Naive B cell (primary cell): ENCODE results near the gene RAB11FIP4. TPM values are rescaled to one million over a fixed set of nuclear protein-coding genes. Genes with fewer than 3 reads are reported as not detected.

ENCODE experiments used
- ATAC-seq, 2 donors: fragments of 150-1000 bp; cut with Tn5 transposase; 2 replicates each; pipeline ENCODE4 v1.10.0; 2021; ENCODE audit warnings: low read depth in 2 of 2, mild to moderate bottlenecking in 2 of 2, moderate library complexity in 2 of 2
- DNase-seq: peaks from one replicate; pipeline ENCODE4 v3.0.0; 2022
- H3K27ac Mint-ChIP-seq, 6 donors: one replicate each; pipeline ENCODE4 v1.8.0; 2020 to 2022; ENCODE audit warnings: mild to moderate bottlenecking in 6 of 6, mixed read lengths in 6 of 6, moderate library complexity in 5 of 6, inconsistent platforms in 2 of 6
- H3K27me3 Mint-ChIP-seq, 3 donors: one replicate each; pipeline ENCODE4 v1.8.0; 2021 to 2022; ENCODE audit warnings: mixed read lengths in 3 of 3, mild to moderate bottlenecking in 1 of 3
- H3K36me3 Mint-ChIP-seq, 2 donors: one replicate each; pipeline ENCODE4 v1.8.0; 2020 to 2022; ENCODE audit warnings: mixed read lengths in 2 of 2, inconsistent platforms in 1 of 2, mild to moderate bottlenecking in 1 of 2
- H3K4me1 Mint-ChIP-seq, 3 donors: one replicate each; pipeline ENCODE4 v1.8.0; 2020 to 2022; ENCODE audit warnings: mixed read lengths in 3 of 3, inconsistent platforms in 1 of 3, mild to moderate bottlenecking in 1 of 3, moderate library complexity in 1 of 3
- H3K4me3 Mint-ChIP-seq, 8 donors: one replicate each; pipeline ENCODE4 v1.8.0; 2020 to 2022; ENCODE audit warnings: mild to moderate bottlenecking in 8 of 8, mixed read lengths in 8 of 8, moderate library complexity in 8 of 8, inconsistent platforms in 2 of 8
- H3K9me3 Mint-ChIP-seq, 7 donors: one replicate each; pipeline ENCODE4 v1.8.0; 2020 to 2022; ENCODE audit warnings: mixed read lengths in 7 of 7, mild to moderate bottlenecking in 5 of 7, inconsistent platforms in 2 of 7, moderate library complexity in 1 of 7
- polyA plus RNA-seq, 6 donors: library from polyadenylated mRNA; unstranded; fragments of 300-500 nt; fragmentation: Illumina TruSeq; gene quantifications; one replicate each; pipeline ENCODE4 v1.2.3, GENCODE V29; 2021; ENCODE audit warnings: low read depth in 6 of 6

Gene RAB11FIP4
- polyA plus RNA-seq, 6 donors from 2014 or later, result 7.3 to 29.7 (median 20.8) TPM

DNA sequence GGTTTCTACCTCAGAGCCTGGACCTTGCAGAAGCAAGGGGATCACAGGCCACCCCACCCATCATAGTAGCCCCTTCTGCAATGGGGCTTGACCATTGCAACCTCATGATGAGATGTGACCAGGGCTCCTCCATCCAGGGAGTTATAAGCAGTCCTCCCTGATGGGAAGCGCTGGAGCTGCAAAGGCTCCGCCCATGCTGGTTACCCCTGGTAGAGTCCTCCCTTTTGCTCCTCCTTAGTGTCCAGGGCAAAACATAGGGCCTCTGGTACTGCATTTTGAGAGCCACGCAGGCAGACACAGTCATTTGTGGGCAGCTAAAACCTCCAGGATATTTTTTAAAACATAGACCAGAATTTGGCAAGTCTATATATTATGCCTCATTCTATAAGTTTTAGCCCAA, 161.1 kb downstream of the RAB11FIP4 start:
- DNase-seq (no peak), ATAC-seq (no peak)
- peak overlapping the region in 1 of 6 donors; percentile 67 for H3K27ac Mint-ChIP-seq
- H3K9me3 Mint-ChIP-seq, result no peaks in the 10 kb centered on the region
- H3K4me3 Mint-ChIP-seq, result peak overlapping the region in 2 of 8 donors; percentile 20 to 71
- H3K36me3 Mint-ChIP-seq, result no peaks in the 10 kb centered on the region
- H3K4me1 Mint-ChIP-seq, result peaks cover 21 to 33% (median 25%) of the 10 kb centered on the region in 3 donors
- H3K27me3 Mint-ChIP-seq, result no peaks in the 10 kb centered on the region

- H3K36me3 Mint-ChIP-seq, result no peaks in the 10 kb centered on the region
- DNase-seq (no peak), ATAC-seq (no peak)
- peaks cover 18 to 31% (median 19%) of the 10 kb centered on the region in 3 donors for H3K4me1 Mint-ChIP-seq
- H3K9me3 Mint-ChIP-seq, result no peaks in the 10 kb centered on the region
- no peaks in the 10 kb centered on the region for H3K27me3 Mint-ChIP-seq
- peak overlapping the region in 1 of 8 donors; percentile 13 for H3K4me3 Mint-ChIP-seq
- H3K27ac Mint-ChIP-seq, result peak overlapping the region in 2 of 6 donors; percentile 12 to 15
Observed at GRCh38 chr17:31553506-31553905, 162.0 kb downstream of the RAB11FIP4 start.

DNA sequence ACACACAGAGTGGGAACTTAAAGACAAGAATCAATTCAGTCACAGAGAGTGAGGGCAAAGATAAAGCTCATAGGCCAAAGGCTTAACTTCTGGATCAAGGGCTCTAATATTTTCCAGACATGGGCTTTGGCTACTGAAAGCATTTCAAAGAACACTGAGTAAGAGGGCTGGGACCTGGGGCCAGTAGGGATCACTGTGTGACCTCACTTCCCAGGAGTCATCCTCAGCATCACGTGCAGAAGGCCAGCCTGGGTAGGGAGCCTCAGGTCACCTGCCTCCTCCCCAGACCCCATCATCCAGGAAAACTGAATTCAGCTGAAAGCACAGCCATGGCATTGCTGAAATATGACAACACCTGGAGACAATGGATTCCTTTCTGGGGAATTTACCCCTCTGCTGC, 163.5 kb downstream of the RAB11FIP4 start:
- Mint-ChIP-seq H3K36me3 (no peaks in the 10 kb centered on the region), H3K27ac (peak overlapping the region in 2 of 6 donors; percentile 28 to 76), H3K4me1 (peaks cover 9 to 25% (median 9%) of the 10 kb centered on the region in 3 donors), H3K9me3 (no peaks in the 10 kb centered on the region), H3K27me3 (no peaks in the 10 kb centered on the region), H3K4me3 (peak overlapping the region in 1 of 8 donors; percentile 13)
- ATAC-seq (no peak), DNase-seq (no peak)

GRCh38 chr17:31556969-31557645, 165.6 kb downstream of the RAB11FIP4 start:
- no peak for ATAC-seq
- H3K9me3 Mint-ChIP-seq, result no peaks in the 10 kb centered on the region
- peaks cover 9 to 35% (median 15%) of the 10 kb centered on the region in 3 donors for H3K4me1 Mint-ChIP-seq
- peak overlapping the region in 1 of 6 donors; percentile 47 for H3K27ac Mint-ChIP-seq
- H3K36me3 Mint-ChIP-seq, result no peaks in the 10 kb centered on the region
- no peaks in the 10 kb centered on the region for H3K27me3 Mint-ChIP-seq
- H3K4me3 Mint-ChIP-seq, result peak overlapping the region in 5 of 8 donors; percentile 15 to 78 (median 33)
- DNase-seq, result no peak

DNA sequence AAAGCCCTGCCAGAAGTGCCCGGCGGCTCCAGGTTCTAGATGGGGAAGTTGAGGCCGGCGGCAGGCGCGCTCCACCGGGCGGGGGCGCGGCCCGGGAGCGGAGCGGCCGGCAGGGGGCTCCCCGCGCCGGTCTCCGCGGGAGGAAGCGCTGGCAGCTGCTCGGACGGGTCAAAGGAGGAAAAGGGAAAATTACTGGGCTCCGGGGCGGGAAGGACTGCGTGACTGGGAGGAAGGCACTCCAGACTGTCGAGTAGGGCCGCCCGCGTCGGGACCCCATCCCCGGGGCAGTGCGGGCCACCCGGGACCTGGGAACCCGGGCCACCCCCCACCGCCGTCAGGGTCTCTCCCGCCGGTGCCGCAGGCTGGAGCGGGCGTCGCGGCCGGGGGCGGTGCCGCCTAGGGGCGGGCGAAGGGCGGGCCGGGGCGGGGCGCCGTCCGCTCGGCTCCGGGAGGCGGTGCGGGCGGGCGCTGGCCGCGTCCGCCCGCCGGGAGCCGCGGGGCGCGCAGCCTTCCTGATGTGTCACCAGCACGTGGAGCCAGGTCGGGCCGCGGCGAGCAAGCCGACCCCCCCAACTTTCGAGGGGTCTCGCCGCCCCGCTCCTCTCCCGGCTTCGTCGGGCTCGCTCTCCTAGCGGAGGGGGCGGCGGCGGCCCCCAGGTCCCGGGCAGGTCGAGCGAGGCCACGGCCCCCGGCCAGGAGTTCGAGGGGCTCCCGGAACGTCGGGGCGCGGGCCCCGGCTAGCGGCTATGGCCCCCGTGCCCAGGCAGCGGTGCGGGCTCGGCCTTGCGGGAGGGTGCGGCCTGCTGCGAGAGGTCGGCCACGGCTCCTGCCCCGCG, 167.5 kb downstream of the RAB11FIP4 start:
- peak overlapping the region; percentile 76 to 91 (median 81) for H3K4me3 Mint-ChIP-seq
- peaks cover 9 to 31% (median 19%) of the 10 kb centered on the region in 3 donors for H3K4me1 Mint-ChIP-seq
- H3K27me3 Mint-ChIP-seq, result no peaks in the 10 kb centered on the region
- ATAC-seq (peak; percentile 86 to 87), DNase-seq (peak; percentile 56)
- H3K9me3 Mint-ChIP-seq, result no peaks in the 10 kb centered on the region
- H3K36me3 Mint-ChIP-seq, result no peaks in the 10 kb centered on the region
- peak overlapping the region in 1 of 6 donors; percentile 75 for H3K27ac Mint-ChIP-seq

GRCh38 chr17:31559584-31560501, 168.4 kb downstream of the RAB11FIP4 start:
- Mint-ChIP-seq H3K9me3 (no peaks in the 10 kb centered on the region), H3K4me3 (peak overlapping the region; percentile 65 to 93 (median 82)), H3K36me3 (no peaks in the 10 kb centered on the region), H3K4me1 (peaks cover 9 to 31% (median 19%) of the 10 kb centered on the region in 3 donors), H3K27me3 (no peaks in the 10 kb centered on the region), H3K27ac (no peak overlapping the region)
- no peak for DNase-seq
- ATAC-seq, result no peak

DNA sequence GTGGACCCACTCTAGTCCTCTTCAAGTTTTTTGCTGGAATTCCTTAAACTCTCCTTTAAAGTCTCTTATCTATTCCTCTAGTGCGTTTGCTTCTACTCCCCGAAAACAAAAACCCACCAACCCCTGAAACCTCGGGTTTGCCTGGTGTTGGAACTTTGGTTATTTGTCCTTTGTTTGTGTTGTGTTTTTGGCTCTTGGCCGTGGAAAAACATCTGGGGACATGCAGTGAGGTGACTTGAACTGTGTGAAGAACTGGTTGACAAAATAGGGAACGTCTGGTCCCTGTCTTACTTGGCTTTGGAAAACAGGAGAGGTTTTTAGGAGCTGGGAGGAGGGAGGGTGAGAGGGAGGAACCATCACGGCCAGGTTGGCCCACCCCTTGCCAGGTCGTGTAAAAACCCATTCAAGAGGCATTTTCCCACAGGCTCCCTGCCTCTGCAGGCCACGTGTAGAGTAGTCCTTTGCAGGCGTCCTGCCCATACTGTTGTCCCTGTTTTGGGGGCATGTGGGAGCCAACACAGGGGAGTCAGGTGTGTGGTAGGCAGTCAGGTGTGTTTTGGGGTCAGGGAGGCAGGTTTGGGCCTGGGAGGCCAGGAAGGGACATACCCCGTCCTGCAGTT, 169.3 kb downstream of the RAB11FIP4 start:
- Mint-ChIP-seq H3K4me1 (peaks cover 12 to 30% (median 19%) of the 10 kb centered on the region in 3 donors), H3K36me3 (no peaks in the 10 kb centered on the region), H3K4me3 (peak overlapping the region; percentile 65 to 93 (median 81)), H3K27ac (no peak overlapping the region), H3K9me3 (no peaks in the 10 kb centered on the region), H3K27me3 (no peaks in the 10 kb centered on the region)
- ATAC-seq (no peak), DNase-seq (no peak)

DNA sequence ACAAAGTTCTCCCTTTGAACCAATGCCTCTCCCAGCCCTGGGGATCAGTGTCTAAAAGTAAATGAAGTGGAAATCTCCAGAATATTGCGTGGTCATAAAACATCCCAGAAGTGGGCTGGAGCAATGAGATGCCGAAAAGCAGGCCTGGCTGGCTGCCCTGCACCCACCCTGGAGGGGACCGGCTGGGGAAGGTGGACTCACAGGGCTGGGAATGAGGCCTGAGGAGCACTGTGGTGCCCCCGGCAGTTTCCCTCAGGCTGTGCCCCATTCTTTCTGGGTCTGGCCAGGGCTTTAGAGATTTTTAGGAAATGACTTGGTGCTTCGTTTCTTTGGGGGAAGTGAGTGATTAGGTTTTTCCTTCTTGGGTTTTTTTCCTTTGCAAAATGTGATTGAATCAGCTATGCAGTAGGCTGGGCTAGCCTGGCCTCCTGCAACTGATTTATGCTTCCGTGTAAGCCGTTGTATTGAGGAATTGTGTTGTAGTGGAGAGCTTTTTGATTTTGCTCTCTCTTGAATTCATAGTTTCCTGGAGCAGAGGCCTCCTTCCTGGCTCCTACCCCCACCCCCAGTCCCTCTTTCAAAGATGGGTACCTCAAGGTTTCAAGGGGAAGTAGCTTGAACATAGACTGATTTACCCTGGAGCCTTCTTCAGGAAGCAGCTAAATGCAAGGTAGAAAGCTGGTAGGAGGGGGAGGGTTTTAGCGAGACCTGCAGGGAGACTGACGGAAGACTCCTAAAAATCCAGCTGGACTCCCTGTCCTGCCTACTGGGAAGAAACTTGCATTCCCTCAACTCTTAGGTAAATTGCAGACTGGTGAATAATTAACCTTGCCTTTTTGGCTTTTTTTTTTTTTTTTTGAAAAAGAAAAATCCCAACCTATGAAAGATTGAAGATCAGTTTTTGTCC, 170.2 kb downstream of the RAB11FIP4 start:
- peak overlapping the region in 3 of 6 donors; percentile 16 to 56 (median 40) for H3K27ac Mint-ChIP-seq
- H3K9me3 Mint-ChIP-seq, result no peaks in the 10 kb centered on the region
- H3K27me3 Mint-ChIP-seq, result no peaks in the 10 kb centered on the region
- peak overlapping the region; percentile 23 to 93 (median 64) for H3K4me3 Mint-ChIP-seq
- DNase-seq (no peak), ATAC-seq (peak in 1 of 2 donors; percentile 15)
- peaks cover 12 to 30% (median 19%) of the 10 kb centered on the region in 3 donors for H3K4me1 Mint-ChIP-seq
- no peaks in the 10 kb centered on the region for H3K36me3 Mint-ChIP-seq

DNA sequence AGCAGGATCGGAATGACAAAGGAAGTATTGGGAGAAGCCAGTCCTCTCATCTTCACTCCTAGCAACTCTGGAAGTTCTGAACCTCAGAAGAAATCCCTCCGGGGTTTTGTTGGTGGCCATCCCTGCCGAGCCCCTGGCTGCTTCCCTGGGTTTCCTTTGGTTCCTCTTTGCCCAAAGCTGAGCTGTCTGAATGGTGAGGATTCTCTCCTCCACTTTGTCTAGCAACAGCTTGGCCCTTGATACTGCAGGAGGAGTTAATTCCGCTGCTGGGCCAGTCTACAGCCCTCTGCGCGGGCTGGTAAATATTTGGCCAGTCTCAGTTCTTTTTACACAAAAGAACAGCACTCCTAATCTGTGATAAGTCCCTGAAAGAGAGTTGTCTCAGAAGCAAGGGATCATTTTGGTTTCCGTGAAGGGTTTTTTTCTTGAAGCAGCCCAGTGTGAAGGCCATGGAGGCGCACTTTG, 170.9 kb downstream of the RAB11FIP4 start:
- H3K27me3 Mint-ChIP-seq, result no peaks in the 10 kb centered on the region
- H3K27ac Mint-ChIP-seq, result peak overlapping the region in 1 of 6 donors; percentile 54
- DNase-seq (no peak), ATAC-seq (no peak)
- H3K4me3 Mint-ChIP-seq, result peak overlapping the region in 2 of 8 donors; percentile 41 to 56
- peaks cover 14 to 33% (median 23%) of the 10 kb centered on the region in 3 donors for H3K4me1 Mint-ChIP-seq
- no peaks in the 10 kb centered on the region for H3K36me3 Mint-ChIP-seq
- no peaks in the 10 kb centered on the region for H3K9me3 Mint-ChIP-seq

DNA sequence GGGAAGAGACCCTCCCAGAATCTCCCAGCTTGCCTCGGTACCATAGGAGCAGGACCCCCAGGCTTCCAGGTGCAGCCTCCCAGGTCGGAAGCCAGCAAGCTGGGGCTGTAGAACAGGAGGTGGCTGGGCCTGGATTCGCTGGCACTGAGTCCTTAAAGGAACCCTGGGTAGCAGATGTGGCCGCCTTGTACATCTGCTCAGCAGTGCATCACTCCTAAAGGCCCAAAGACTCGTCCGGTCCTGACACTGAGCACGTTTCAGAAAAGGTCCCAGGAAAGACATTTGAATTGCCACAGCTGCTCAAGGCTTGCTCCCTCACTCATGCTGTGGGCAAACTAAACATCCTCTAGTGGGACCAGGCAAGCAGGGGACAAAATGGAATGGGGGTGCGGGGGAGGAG, 172.8 kb downstream of the RAB11FIP4 start:
- Mint-ChIP-seq H3K9me3 (no peaks in the 10 kb centered on the region), H3K4me1 (peaks cover 19 to 42% (median 32%) of the 10 kb centered on the region in 3 donors), H3K4me3 (peak overlapping the region in 1 of 8 donors; percentile 47), H3K27me3 (no peaks in the 10 kb centered on the region), H3K36me3 (no peaks in the 10 kb centered on the region), H3K27ac (peak overlapping the region in 1 of 6 donors; percentile 25)
- ATAC-seq, result no peak
- DNase-seq, result no peak

- Mint-ChIP-seq H3K27ac (no peak overlapping the region), H3K27me3 (no peaks in the 10 kb centered on the region), H3K4me1 (peaks cover 19 to 42% (median 32%) of the 10 kb centered on the region in 3 donors), H3K9me3 (no peaks in the 10 kb centered on the region), H3K4me3 (no peak overlapping the region), H3K36me3 (no peaks in the 10 kb centered on the region)
- ATAC-seq, result no peak
- DNase-seq, result no peak
Observed at GRCh38 chr17:31564883-31565301, 173.4 kb downstream of the RAB11FIP4 start.

DNA sequence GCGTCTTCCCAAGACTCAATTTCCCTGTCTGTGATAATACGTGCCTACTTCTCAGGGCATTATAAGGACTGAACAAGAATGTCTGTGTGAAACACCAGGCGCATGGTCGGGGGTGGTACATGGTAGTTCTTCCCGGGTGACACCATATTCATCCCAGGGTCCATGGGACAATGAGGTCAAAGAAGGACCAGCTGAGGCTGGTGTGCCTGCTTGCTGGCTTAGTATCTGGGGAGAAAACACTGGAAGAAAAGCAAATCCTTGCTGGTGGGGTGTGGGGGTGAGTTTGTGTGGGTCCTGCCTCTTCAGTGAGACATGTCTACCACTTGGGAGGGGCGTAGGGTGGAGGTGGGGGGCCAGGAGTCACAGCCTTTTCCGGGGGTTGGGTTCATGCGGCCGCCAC, 174.2 kb downstream of the RAB11FIP4 start:
- Mint-ChIP-seq H3K36me3 (no peaks in the 10 kb centered on the region), H3K4me1 (peaks cover 16 to 36% (median 29%) of the 10 kb centered on the region in 3 donors), H3K9me3 (no peaks in the 10 kb centered on the region), H3K4me3 (no peak overlapping the region), H3K27ac (no peak overlapping the region), H3K27me3 (no peaks in the 10 kb centered on the region)
- no peak for ATAC-seq
- DNase-seq, result no peak
